GM13976 (cell line): Measurements from ENCODE around the gene SALL3.

ENCODE experiments used
- DNase-seq: peaks from one replicate; pipeline ENCODE4 v3.0.0; 2012; ENCODE audit warnings: low spot score
- CTCF ChIP-seq: IDR thresholded peaks from 2 replicates; pipeline ENCODE4 v1.5.1; 2012; ENCODE audit warnings: borderline replicate concordance, mild to moderate bottlenecking; ENCODE audit not compliant: insufficient read depth; ENCODE audit errors: extremely low read depth, missing control alignments, control extremely low read depth
- in situ Hi-C: fragments of 300-500 bp; cut with MboI; formaldehyde crosslinking; loops from one replicate; pipeline ENCODE4 v1.12.0; 2022; ENCODE audit warnings: low sequenced_read_pairs, mixed read lengths, inconsistent platforms; ENCODE audit not compliant: unreplicated experiment

SALL3 gene

GRCh38 chr18:78994531-78994930, 14.9 kb downstream of the SALL3 start:
- no peak for TF ChIP-seq CTCF
- in situ Hi-C loops, result no loop called here
- no peak for DNase-seq

GRCh38 chr18:78994977-78995582, 15.5 kb downstream of the SALL3 start:
- TF ChIP-seq CTCF, result no peak
- no peak for DNase-seq
- in situ Hi-C loops, result no loop called here

- TF ChIP-seq CTCF, result no peak
- DNase-seq, result no peak
- in situ Hi-C loops, result no loop called here
Observed at GRCh38 chr18:78995740-78996395, 16.2 kb downstream of the SALL3 start.

- DNase-seq, result no peak
- TF ChIP-seq CTCF, result no peak
- in situ Hi-C loops, result no loop called here
Observed at GRCh38 chr18:78996741-78997490, 17.3 kb downstream of the SALL3 start.

GRCh38 chr18:78998371-78999071, 18.9 kb downstream of the SALL3 start:
- in situ Hi-C loops, result no loop called here
- DNase-seq, result no peak
- TF ChIP-seq CTCF, result no peak

- TF ChIP-seq CTCF, result no peak
- in situ Hi-C loops, result no loop called here
Observed at GRCh38 chr18:78999939-79000338, 20.3 kb downstream of the SALL3 start.

More at GRCh38 chr18:78999939-79000338, 20.3 kb downstream of the SALL3 start:
- DNase-seq, result no peak
